ENCODE results near the gene C22orf15. TPM values are rescaled to one million over a fixed set of nuclear protein-coding genes. Genes with fewer than 3 reads are reported as not detected.

Gene C22orf15
- total and polyA plus RNA-seq, 2 of the 8 experiments (the other 6 are each of a cell fraction or from before 2014, with no cell fraction given) = 4.2 to 4.9 TPM

DNA sequence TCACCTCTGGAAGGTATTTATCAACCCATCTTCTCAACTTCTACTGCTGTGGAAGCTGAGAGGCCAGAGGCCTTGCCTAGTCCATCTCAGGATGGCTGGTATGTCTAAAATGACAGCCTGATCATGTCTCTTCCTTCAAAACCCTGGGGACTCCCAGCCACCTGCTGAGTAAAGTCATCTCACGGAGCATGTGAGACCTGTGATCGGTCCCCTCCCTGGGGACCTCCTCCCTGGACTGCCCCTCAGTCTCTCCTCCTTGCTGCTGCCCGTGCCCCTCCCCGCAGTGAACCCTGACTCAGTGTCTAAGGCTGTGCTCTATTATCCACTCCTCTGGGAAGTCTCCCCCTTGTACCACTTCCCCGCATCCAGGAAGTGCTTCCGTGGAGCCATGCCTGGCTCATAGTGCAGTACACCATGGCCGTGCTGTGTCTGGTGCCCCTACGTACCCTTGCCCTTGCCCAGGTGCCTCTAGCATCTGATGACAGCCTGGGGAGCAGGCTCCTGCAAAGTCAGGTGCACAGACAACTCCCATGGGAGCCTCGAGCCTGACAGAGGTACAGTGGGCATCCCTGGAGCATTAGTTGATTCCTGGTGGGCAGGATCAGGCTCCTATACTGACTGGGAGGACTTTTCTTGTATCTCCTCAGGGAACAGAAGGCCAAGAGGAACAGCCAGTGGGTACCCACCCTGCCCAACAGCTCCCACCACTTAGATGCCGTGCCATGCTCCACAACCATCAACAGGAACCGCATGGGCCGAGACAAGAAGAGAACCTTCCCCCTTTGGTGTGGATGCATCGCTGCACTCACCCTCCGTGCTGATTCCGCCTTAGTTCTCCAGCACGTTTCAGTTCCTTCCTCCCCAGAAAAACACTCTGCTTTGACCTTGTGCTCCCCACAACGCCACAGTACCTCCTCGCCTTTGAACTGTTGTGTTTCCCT lies 37.8 kb downstream of the C22orf15 start:
- FAIRE-seq (no peak), DNase-seq (ENCODE audit: low read depth in 1 of 2, low spot score in 2 of 2) (no peak)
- H3K56ac ChIP-seq (replicated peaks; ENCODE audit: insufficient read length, low read depth, low read length) = no peak overlapping the region
- H3K27me3 ChIP-seq (replicated peaks in 1 of 4; ENCODE audit: control insufficient read depth in 3 of 4, extremely low read depth in 1 of 4, insufficient read depth in 3 of 4, low read length in 3 of 4) = no peaks in the 10 kb centered on the region
- no peaks in the 10 kb centered on the region for H3K9me3 ChIP-seq (ENCODE audit: insufficient read depth in 2 of 2, low read depth in 1 of 2, low read length in 1 of 2)
- H3K4ac ChIP-seq (replicated peaks; ENCODE audit: insufficient read length, low read depth, low read length) = no peak overlapping the region
- H3K9ac ChIP-seq (replicated peaks in 1 of 4; ENCODE audit: extremely low read depth in 1 of 4, low read depth in 3 of 4, low read length in 3 of 4) = no peak overlapping the region
- H2BK15ac ChIP-seq (ENCODE audit: low read length) = no peak overlapping the region
- H3K23ac ChIP-seq (ENCODE audit: insufficient read length) = no peak overlapping the region
- no peak overlapping the region for H3K4me2 ChIP-seq (ENCODE audit: insufficient read depth in 1 of 2, low read depth in 2 of 2, low read length in 2 of 2)
- H3K4me3 ChIP-seq (ENCODE audit: extremely low read depth in 1 of 4, insufficient read depth in 2 of 4, low read depth in 3 of 4, low read length in 4 of 4) = no peak overlapping the region
- H3K27ac ChIP-seq (ENCODE audit: low read depth, low read length) = no peak overlapping the region
- no peak overlapping the region for H2BK20ac ChIP-seq (ENCODE audit: low read length)
- no peak overlapping the region for H2AK5ac ChIP-seq (ENCODE audit: low read depth, low read length)
- no peak overlapping the region for H4K8ac ChIP-seq (ENCODE audit: extremely low read depth, insufficient read depth, low read length)
- no peak overlapping the region for H2BK120ac ChIP-seq (replicated peaks; ENCODE audit: low read depth, low read length)
- H2BK12ac ChIP-seq (ENCODE audit: low read depth, low read length) = no peak overlapping the region
- ChIA-PET POLR2A (ENCODE audit: partially characterized antibody) (no interaction called here), CTCF (ENCODE audit: partially characterized antibody) (no interaction called here)
- no peaks in the 10 kb centered on the region for H3K79me2 ChIP-seq (ENCODE audit: control insufficient read depth in 1 of 2, insufficient read depth in 2 of 2, low read length in 2 of 2)
- H3K14ac ChIP-seq (ENCODE audit: insufficient read length) = no peak overlapping the region
- H3K4me1 ChIP-seq (replicated peaks in 1 of 4; ENCODE audit: control insufficient read depth in 3 of 4, insufficient read depth in 4 of 4, low read length in 3 of 4) = no peaks in the 10 kb centered on the region
- H3K79me1 ChIP-seq (ENCODE audit: low read depth, low read length) = no peaks in the 10 kb centered on the region; the same call in 1 of the 2 replicates
- H4K5ac ChIP-seq (ENCODE audit: insufficient read length, low read depth, low read length) = no peak overlapping the region
- H2AFZ ChIP-seq (ENCODE audit: low read length) = no peak overlapping the region
- no peaks in the 10 kb centered on the region for H3K23me2 ChIP-seq (ENCODE audit: low read depth, low read length)
- H2BK5ac ChIP-seq (ENCODE audit: low read depth, low read length) = no peak overlapping the region
- H3K18ac ChIP-seq (ENCODE audit: extremely low read depth, low read length) = no peak overlapping the region
- H3K36me3 ChIP-seq (ENCODE audit: control insufficient read depth in 2 of 4, insufficient read depth in 4 of 4, low read length in 3 of 4) = peaks cover 19 to 62% (median 45%) of the 10 kb centered on the region in 4 experiments; a peak in 6 of 8 replicates
- H4K20me1 ChIP-seq (replicated peaks in 1 of 2; ENCODE audit: control insufficient read depth in 1 of 2, insufficient read depth in 2 of 2, low read length in 2 of 2) = peaks cover 0 to 19% of the 10 kb centered on the region in 2 experiments
- WGBS, 2 experiments (ENCODE audit: extremely low coverage in 1 of 2, insufficient coverage in 1 of 2, insufficient read length in 1 of 2, insufficient replicate concordance in 2 of 2, low coverage in 1 of 2, low lambda C conversion rate in 2 of 2, missing lambda C conversion rate in 1 of 2) = 95% methylated on average over 16 of the region's 18 CpGs; no CpG with 5 or more reads in 1 of the 2 experiments
- no peak overlapping the region for H4K91ac ChIP-seq (replicated peaks; ENCODE audit: insufficient read length, low read length)
- TF ChIP-seq ASH2L (IDR thresholded peaks at IDR 0.05; ENCODE audit: low read length) = no peak

Measured in H1 (cell line).